HepG2 (cell line): ENCODE data around the gene GTF2A1.

Experiments used
- EZH2 ChIP-seq: conservative IDR thresholded peaks from 2 replicates; pipeline ENCODE4 v1.6.1; 2012; ENCODE audit warnings: mild to moderate bottlenecking, low read depth, low read length, moderate library complexity
- NRL ChIP-seq: sonication (generic); formaldehyde crosslinking; IDR thresholded peaks from 2 replicates; pipeline ENCODE4 v1.5.0; 2020; ENCODE audit warnings: missing genetic modification reagents, mild to moderate bottlenecking, moderate library complexity, borderline replicate concordance
- ZZZ3 ChIP-seq: sonication (generic); formaldehyde crosslinking; IDR thresholded peaks from 2 replicates; pipeline ENCODE4 v1.4.0; 2020; ENCODE audit warnings: missing genetic modification reagents, mild to moderate bottlenecking, borderline replicate concordance
- TF ChIP-seq, protein P1 (sequence below): sonication (generic); formaldehyde crosslinking; IDR thresholded peaks from 2 replicates; pipeline ENCODE4 v1.5.0; 2020; ENCODE audit warnings: mild to moderate bottlenecking, missing genetic modification reagents, moderate library complexity

DNA sequence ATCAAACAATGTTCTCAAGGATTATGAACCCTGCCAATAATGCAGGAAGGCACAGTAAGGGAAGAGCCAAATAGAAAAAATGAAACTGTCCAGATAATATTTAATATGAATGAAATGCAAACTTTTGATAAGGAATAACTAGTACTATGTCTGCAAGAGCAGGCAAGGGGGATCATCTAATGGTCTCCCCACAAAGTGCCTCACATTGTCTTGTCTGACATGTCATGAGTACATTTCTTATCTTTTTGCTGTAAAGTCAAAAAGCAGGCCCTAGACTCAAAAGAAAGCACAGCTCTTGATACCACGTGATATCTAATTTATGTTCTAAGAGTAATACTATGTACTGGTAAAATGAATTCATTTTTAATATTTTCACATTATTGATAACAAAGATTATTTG lies 43.9 kb upstream of the GTF2A1 start:
- TF ChIP-seq ZZZ3 (CRISPR knock-in tag) (no peak), EZH2 (no peak), NRL (no peak)
- TF ChIP-seq, protein P1, sequence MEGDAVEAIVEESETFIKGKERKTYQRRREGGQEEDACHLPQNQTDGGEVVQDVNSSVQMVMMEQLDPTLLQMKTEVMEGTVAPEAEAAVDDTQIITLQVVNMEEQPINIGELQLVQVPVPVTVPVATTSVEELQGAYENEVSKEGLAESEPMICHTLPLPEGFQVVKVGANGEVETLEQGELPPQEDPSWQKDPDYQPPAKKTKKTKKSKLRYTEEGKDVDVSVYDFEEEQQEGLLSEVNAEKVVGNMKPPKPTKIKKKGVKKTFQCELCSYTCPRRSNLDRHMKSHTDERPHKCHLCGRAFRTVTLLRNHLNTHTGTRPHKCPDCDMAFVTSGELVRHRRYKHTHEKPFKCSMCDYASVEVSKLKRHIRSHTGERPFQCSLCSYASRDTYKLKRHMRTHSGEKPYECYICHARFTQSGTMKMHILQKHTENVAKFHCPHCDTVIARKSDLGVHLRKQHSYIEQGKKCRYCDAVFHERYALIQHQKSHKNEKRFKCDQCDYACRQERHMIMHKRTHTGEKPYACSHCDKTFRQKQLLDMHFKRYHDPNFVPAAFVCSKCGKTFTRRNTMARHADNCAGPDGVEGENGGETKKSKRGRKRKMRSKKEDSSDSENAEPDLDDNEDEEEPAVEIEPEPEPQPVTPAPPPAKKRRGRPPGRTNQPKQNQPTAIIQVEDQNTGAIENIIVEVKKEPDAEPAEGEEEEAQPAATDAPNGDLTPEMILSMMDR (CRISPR knock-in tag), result no peak
